ENCODE results near the gene CR1L.
"Not testable (repeated sequence)": the region's sequence is repeated elsewhere in the genome, so short reads cannot be mapped to it uniquely, and the experiment has no call there.

Gene CR1L

GRCh38 chr1:207744000-207744534, 99.1 kb downstream of the CR1L start:
- in situ Hi-C loops (cut with MboI; ENCODE audit: low sequenced_read_pairs), result no loop called here

DNA sequence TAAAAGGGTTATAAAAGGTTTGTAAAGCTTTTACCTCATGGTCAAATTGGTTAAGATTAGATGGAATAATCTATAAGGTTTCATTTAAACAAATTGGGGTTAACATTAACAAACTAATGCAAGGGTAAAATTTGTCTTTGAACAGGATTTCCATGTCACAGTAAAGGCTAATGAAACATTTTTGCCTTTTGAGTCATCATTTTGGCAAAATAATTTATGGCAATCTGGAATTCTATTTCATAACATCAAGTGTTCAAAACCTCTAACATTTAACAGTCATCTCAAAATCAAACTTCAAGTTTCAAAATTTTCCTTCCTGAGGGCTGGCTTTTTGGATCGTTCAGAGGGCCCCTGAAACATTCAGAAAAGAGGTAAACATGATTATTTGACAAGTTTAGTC, 100.4 kb downstream of the CR1L start:
- in situ Hi-C loops (cut with MboI; ENCODE audit: low sequenced_read_pairs), result no loop called here

DNA sequence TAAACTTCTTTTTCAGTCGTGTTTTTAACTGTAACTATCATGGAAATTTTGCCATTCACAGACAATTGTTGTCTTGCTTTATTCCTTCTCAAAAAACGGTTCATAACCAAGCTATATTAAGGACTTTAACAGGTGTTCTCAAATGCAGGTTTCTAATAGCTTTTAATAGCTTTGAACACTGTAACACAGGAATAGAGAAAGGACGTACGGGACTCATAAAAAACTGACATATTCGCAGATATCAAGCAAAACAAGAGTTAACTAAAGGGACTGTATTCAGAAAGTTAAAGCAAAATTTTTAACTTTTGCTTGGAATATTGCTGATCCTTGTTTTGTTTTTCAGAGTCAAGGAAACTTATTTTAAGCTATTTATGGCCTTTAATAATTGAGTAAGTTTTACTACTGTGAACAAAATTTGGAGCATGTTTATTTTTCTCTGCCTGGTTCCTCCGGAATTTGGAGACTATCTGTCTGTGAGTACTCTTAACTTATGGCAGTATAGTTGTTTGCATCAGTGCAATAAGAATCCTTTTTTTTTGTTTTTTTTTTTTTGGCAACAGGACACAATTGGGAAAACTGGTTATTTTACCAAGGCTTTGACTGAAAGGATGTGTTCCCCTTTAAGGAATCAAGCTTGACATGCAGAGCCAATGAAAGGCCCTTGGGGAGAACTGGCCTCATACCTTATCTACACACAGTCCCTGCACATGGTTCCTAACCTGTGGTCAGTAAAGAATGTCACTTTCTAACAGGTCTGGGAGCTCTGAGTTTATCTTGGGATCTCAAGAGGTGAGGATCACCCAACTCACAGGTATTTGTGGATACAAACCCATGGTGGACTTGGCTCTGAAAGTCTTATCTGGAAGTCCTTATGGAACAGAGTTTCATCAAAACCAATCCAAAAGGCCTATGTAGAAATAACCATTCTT, 101.2 kb downstream of the CR1L start:
- in situ Hi-C loops (cut with MboI; ENCODE audit: low sequenced_read_pairs), result no loop called here

DNA sequence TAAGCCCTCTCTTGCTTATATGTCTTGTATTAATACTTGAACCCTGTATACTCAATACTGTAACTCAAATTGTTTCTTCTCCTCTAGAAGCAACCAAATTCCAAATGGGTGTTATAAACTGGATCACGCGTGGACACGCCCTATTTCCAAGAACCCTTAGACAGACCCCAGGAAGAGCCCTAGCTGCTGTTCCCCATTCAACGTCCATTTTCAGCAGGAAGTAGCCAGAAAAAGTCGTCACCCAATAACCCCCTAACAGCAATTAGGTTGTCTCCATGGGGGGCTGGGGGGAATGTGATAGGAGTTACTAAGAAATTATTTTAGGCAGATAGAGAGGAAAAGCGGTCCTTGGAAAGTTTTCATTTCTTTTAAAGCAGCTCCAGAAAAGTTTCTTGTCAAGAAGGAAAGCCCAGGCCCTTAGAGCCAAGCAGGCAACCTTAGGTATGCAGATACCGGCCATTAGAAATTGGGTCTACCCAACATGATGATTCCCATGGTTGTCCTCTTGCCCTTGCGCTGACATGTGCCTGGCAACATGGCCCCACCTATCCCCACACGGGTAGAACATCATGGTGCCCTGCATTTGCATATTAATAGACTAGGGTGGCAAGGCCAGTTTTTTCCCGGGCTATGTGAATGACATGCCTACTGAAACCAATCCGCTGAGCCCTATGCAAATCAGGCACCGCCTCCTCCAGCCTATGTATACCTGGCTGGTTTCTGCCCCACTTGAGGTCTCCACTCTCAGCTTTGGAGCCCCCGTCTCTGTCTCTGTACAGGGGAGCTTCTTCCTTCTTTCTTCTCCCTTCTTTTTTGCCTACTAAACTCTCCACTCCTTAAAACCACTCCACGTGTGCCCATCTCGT, 102.9 kb downstream of the CR1L start:
- in situ Hi-C loops (cut with MboI; ENCODE audit: low sequenced_read_pairs), result no loop called here

GRCh38 chr1:207748737-207749528, 104.0 kb downstream of the CR1L start:
- in situ Hi-C loops (cut with MboI; ENCODE audit: low sequenced_read_pairs), result no loop called here

- in situ Hi-C loops (cut with MboI; ENCODE audit: low sequenced_read_pairs), result no loop called here
These were observed 105.8 kb downstream of the CR1L start for GRCh38 chr1:207750631-207751305.

- in situ Hi-C loops (cut with MboI; ENCODE audit: low sequenced_read_pairs), result not testable (repeated sequence)
These were observed 106.5 kb downstream of the CR1L start for GRCh38 chr1:207751463-207751789.

- in situ Hi-C loops (cut with MboI; ENCODE audit: low sequenced_read_pairs), result no loop called here
These were observed 107.0 kb downstream of the CR1L start, which contains the start of gene CD46 for GRCh38 chr1:207751790-207752455. TSS of gene CD46 (plus strand) at chr1:207752054. CDS start at chr1:207752213, 159 bp downstream.

DNA sequence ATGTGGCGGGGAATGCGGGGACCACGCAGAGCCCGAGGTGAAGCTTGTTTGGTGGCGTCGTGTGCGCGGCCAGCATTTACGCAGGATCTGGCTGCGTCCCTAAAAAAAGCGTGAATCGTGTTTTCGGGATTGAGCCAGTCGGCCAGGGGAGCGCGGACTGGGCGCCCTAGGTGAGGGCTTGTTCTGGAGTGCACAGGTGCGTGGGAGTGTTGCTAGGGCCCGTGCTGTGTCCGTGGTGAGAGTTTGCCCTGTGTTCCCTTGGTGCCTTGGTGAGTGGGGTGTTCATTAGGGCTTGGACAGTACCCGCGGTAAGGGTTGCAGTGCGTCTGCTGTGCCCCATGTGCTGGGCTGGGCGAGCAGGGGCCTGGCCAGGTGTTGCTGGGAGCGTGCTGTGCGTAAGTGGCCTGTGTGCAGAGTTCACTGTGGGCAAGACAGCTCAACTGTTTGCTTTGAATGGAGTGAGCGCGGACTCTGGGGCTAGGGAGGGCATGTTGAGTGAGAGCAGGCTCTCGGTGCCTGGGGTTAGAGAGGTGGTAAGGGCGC, 107.6 kb downstream of the CR1L start:
- in situ Hi-C loops (cut with MboI; ENCODE audit: low sequenced_read_pairs), result no loop called here

- in situ Hi-C loops (cut with MboI; ENCODE audit: low sequenced_read_pairs), result no loop called here
These were observed 108.7 kb downstream of the CR1L start for GRCh38 chr1:207753611-207754010.

DNA sequence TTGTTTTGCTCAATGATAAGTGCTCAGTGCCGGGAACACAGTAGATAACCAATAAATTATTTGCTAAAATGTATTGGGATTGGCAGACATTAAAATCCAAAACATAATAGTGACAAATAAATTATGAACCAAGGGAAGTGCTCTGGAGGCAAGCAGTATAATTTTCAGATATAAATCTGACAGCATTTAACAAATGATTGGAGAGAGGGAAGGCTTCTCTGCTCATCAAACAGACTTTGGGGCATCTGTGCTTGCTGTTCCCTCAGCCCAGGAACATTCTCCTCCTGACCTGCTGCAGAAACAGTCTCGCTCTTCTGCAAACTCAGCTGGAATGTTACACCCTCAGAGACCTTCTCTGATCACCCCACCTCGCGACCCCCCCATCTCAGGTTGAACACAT, 109.1 kb downstream of the CR1L start:
- in situ Hi-C loops (cut with MboI; ENCODE audit: low sequenced_read_pairs), result no loop called here

DNA sequence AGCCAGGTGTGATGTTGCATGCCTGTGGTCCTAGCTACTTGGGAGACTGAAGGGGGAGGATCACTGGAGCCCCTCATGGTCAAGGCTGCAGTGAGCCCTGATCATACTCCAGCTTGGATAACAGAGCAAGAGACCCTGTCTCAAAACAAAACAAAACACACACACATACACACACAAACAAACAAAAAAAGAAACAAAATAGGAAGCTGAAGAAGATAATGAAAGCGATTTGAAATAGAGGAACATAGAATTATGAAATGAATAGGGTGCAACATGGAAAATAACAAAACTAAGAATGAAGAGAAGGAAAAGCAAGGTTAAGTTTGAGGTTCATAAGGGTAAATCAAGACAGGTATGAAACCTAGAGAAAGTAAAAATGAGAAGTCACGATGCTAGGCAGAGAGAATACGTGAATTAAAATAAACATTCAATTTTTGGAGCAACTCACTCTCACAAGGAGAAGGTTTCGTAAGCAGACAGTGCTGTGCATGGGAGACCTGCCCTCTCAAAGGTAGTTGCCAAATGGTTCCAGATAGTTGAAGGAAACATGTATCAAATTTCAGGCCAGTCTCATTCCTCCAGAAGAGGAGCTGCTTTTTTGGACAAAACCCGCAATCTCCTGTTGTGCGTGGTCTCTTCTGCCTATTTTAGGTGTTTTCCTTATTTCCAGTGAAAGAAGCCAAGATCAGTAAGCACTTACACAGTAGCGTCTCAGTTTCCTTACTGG, 110.2 kb downstream of the CR1L start:
- in situ Hi-C loops (cut with MboI; ENCODE audit: low sequenced_read_pairs), result no loop called here

- in situ Hi-C loops (cut with MboI; ENCODE audit: low sequenced_read_pairs), result no loop called here
These were observed 111.1 kb downstream of the CR1L start for GRCh38 chr1:207755846-207756693.

DNA sequence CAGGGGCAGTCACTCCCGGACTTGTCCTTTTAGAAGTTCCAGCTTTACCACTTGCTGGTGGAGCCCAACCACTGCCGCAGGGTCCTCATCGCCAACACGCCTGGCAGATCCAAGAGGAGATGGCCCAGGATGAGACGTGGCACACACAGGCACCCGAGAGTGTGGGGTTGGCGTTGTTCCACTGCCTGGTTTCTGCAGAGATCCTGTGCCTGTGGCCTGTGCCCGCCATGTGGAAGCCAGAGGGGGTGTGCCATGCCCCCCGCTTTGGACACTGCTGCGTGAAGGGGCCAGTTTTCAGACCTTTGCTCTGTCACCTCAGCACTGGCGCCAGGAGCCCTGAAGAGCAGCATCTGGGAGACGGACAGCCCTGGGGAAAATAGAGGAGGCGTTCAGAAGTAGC, 117.7 kb downstream of the CR1L start:
- in situ Hi-C loops (cut with MboI; ENCODE audit: low sequenced_read_pairs), result no loop called here

- in situ Hi-C loops (cut with MboI; ENCODE audit: low sequenced_read_pairs), result no loop called here
These were observed 118.2 kb downstream of the CR1L start for GRCh38 chr1:207763091-207763490.

DNA sequence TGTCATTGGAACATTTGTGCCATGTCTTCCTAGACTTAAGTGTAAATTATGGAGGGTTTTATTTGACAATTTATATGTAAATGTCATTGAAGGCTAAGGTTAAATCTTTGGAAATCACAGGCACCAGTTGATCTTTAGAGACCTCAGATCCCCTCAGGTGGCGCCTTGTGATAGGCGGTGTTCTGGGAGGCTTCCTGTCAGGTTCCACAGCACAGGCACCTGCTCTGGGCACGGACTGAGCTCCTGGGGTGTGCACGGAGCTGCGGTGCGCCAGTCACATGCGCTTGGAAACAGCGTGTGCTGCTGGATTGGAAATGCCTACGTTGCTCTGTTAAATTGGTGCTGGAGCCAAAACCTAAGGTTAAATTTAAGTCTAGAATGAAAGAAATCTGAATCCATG, 119.0 kb downstream of the CR1L start:
- in situ Hi-C loops (cut with MboI; ENCODE audit: low sequenced_read_pairs), result no loop called here

GRCh38 chr1:207766569-207766968, 121.6 kb downstream of the CR1L start:
- in situ Hi-C loops (cut with MboI; ENCODE audit: low sequenced_read_pairs), result no loop called here

GRCh38 chr1:207770514-207770913, 125.6 kb downstream of the CR1L start:
- in situ Hi-C loops (cut with MboI; ENCODE audit: low sequenced_read_pairs), result not testable (repeated sequence)

Measured in HL-60/S4 treated with phorbol 12-myristate 13-acetate at 8.2 ng/mL for 4 days and 3 days (cell line).